ENCODE data around the gene PPP1R14B. TPM values are rescaled to one million over a fixed set of nuclear protein-coding genes. Genes with fewer than 3 reads are reported as not detected.

Gene PPP1R14B
- total RNA-seq, 4 donors from 2014 or later: 78.7 to 101 (median 99.0) TPM

DNA sequence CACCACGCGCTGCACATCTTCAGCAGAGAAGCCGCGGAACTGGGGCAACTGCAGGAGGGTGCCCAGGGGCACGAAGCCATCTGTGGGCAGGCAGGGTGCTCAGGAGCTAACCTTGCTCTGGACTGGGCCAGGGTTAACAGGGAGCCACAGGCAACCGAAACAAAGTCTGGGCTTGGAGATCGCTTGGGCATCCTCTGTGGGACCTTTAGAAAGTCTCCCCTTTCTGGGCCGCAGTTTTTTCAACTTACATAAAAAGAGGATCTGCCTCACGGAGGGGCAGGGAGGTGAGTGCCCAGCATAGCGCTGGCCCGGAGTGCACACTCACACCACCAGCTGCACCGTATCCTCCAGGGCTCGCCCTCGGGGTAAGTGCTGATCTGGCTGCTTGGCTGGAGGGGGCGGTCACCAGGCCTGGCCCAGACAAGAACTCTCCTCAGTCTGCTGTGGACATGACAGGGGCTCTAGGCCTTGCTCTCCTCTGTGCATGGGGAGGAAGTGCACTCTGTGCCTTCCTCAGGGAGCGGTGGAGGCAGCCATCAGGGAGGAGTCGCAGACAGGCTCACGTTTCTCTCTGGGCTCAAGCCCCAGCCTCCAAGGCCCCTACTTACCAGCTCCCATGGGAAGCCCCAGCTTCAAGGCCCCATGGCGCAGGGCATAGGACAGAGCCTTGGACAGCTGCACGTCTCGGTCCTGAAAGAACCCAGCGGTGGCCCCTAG, 21.7 kb downstream of the PPP1R14B start:
- peaks cover 0 to 26% (median 0%) of the 10 kb centered on the region in 3 donors for H3K36me3 ChIP-seq
- H3K4me3 ChIP-seq: peak overlapping the region; percentile 67 to 87 (median 76)
- TF ChIP-seq, protein P1, sequence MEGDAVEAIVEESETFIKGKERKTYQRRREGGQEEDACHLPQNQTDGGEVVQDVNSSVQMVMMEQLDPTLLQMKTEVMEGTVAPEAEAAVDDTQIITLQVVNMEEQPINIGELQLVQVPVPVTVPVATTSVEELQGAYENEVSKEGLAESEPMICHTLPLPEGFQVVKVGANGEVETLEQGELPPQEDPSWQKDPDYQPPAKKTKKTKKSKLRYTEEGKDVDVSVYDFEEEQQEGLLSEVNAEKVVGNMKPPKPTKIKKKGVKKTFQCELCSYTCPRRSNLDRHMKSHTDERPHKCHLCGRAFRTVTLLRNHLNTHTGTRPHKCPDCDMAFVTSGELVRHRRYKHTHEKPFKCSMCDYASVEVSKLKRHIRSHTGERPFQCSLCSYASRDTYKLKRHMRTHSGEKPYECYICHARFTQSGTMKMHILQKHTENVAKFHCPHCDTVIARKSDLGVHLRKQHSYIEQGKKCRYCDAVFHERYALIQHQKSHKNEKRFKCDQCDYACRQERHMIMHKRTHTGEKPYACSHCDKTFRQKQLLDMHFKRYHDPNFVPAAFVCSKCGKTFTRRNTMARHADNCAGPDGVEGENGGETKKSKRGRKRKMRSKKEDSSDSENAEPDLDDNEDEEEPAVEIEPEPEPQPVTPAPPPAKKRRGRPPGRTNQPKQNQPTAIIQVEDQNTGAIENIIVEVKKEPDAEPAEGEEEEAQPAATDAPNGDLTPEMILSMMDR (IDR thresholded peaks at IDR 0.05): no peak
- no peak for TF ChIP-seq POLR2A (IDR thresholded peaks at IDR 0.05)
- H3K27me3 ChIP-seq: no peaks in the 10 kb centered on the region
- peaks cover 0 to 37% (median 12%) of the 10 kb centered on the region in 4 donors for H3K4me1 ChIP-seq
- DNase-seq: no peak
- H3K9me3 ChIP-seq: no peaks in the 10 kb centered on the region
- H3K27ac ChIP-seq: peak overlapping the region; percentile 86 to 97 (median 92)

DNA sequence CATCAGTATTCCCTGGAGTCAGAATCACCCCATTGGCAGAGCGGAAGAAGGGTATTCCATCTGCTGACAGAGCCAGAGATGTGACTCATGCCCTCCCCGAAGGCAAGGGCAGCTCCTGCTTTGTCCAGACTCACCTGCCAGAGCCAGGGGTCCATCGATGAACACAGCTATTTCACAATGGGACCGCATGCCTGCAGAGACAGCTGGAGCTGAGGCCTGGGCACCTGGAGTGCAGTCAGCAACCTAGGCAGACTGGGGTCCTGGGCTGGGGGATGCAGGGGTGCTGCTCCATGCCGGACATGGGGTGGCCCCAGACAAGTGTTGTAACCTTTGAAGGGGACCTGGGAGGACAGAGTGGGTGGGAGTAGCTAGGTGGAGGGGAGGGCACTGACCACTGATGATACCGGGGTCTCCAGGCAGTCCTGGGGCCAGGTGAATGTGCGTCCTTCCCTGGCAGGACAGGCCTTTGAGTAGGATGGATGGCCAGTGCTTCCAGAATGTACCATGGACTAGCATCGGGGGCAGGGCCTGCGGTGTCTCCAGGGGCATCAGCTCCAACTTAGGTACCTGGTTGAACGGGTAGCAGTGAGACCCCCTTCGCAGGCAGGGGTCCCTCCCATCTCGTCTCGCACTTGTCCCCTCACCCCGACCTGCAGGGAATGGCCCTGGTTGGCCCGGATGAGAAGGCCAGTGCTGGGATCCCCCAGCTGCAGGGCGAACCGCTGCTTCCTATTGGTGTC, 22.4 kb downstream of the PPP1R14B start:
- DNase-seq: peak in 1 of 3 donors; percentile 44
- H3K4me3 ChIP-seq: no peak overlapping the region
- peak overlapping the region in 1 of 4 donors; percentile 97 for H3K27ac ChIP-seq
- H3K36me3 ChIP-seq: peaks cover 0 to 33% (median 0%) of the 10 kb centered on the region in 3 donors
- H3K27me3 ChIP-seq: no peaks in the 10 kb centered on the region
- TF ChIP-seq, protein P1 (IDR thresholded peaks at IDR 0.05): no peak
- TF ChIP-seq POLR2A (IDR thresholded peaks at IDR 0.05): no peak
- no peaks in the 10 kb centered on the region for H3K9me3 ChIP-seq
- peaks cover 0 to 31% (median 9%) of the 10 kb centered on the region in 4 donors for H3K4me1 ChIP-seq

DNA sequence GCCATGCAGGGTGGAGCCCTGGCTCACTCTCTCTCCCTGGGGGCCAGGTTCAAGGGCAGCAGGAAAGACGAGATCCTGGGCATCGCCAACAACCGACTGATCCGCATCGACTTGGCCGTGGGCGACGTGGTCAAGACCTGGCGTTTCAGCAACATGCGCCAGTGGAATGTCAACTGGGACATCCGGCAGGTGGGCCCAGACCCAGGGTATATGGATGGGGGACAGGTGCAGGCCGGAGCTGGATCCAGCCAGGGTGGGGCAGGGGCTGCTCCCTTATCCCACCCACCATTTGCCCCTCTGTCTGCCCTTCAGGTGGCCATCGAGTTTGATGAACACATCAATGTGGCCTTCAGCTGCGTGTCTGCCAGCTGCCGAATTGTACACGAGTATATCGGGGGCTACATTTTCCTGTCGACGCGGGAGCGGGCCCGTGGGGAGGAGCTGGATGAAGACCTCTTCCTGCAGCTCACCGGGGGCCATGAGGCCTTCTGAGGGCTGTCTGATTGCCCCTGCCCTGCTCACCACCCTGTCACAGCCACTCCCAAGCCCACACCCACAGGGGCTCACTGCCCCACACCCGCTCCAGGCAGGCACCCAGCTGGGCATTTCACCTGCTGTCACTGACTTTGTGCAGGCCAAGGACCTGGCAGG, 23.6 kb downstream of the PPP1R14B start:
- H3K27me3 ChIP-seq: no peaks in the 10 kb centered on the region
- DNase-seq: no peak
- no peak overlapping the region for H3K27ac ChIP-seq
- TF ChIP-seq POLR2A (IDR thresholded peaks at IDR 0.05): no peak
- TF ChIP-seq, protein P1 (IDR thresholded peaks at IDR 0.05): no peak
- peaks cover 0 to 25% (median 8%) of the 10 kb centered on the region in 4 donors for H3K4me1 ChIP-seq
- no peak overlapping the region for H3K4me3 ChIP-seq
- H3K9me3 ChIP-seq: no peaks in the 10 kb centered on the region
- peaks cover 0 to 38% (median 0%) of the 10 kb centered on the region in 3 donors for H3K36me3 ChIP-seq

DNA sequence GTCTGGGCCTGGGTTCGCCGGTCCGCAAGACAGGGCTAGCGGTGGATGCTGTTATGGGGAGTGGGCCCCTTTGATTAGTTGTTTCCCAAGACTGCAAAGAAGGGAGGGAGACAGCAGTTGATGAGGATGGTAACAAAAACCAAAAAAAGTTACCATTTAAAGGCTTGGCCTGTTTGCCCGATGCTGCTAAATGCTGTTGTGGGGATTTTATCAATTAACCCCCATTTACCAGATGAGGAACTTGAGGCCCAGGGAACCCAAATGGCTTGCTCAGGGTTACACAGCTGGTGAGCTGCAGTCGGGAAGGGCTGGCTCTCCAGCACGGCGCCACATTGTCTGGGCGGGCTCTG, 24.1 kb downstream of the PPP1R14B start:
- no peaks in the 10 kb centered on the region for H3K9me3 ChIP-seq
- H3K36me3 ChIP-seq: peaks cover 0 to 38% (median 0%) of the 10 kb centered on the region in 3 donors
- H3K4me3 ChIP-seq: no peak overlapping the region
- DNase-seq: no peak
- H3K27ac ChIP-seq: no peak overlapping the region
- peaks cover 0 to 20% (median 7%) of the 10 kb centered on the region in 4 donors for H3K4me1 ChIP-seq
- H3K27me3 ChIP-seq: no peaks in the 10 kb centered on the region
- no peak for TF ChIP-seq POLR2A (IDR thresholded peaks at IDR 0.05)
- TF ChIP-seq, protein P1 (IDR thresholded peaks at IDR 0.05): no peak

DNA sequence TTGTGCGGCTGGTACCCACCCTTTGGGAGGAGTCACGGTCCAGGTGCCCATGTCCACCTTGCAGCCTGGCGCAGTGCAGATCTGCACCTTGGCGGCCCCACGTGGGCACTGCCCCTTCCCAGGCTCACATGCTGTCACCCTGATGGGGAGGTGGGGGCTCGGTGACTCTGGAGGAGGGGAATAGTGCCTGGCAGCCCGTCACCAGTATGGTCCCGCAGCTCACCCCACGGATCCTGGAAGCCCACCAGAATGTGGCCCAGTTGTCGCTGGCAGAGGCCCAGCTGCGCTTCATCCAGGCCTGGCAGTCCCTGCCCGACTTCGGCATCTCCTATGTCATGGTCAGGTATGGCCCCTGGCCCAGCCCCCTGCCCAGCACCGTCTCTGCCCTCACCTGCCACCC, 25.9 kb downstream of the PPP1R14B start:
- no peak for DNase-seq
- Histone ChIP-seq H3K4me1 (peaks cover 0 to 10% (median 4%) of the 10 kb centered on the region in 4 donors), H3K27me3 (no peaks in the 10 kb centered on the region), H3K9me3 (no peaks in the 10 kb centered on the region), H3K4me3 (no peak overlapping the region), H3K27ac (no peak overlapping the region), H3K36me3 (peaks cover 0 to 38% (median 0%) of the 10 kb centered on the region in 3 donors)
- no peak for TF ChIP-seq POLR2A (IDR thresholded peaks at IDR 0.05)
- TF ChIP-seq, protein P1 (IDR thresholded peaks at IDR 0.05): no peak

Data from Peyer's patch (tissue), 4 donors.